NCI-H510A (cell line): ENCODE measurements around the gene BRICD5.

ENCODE experiments used
- DNase-seq: peaks from one replicate; lab custom pipeline; 2025; lab: John Stamatoyannopoulos, UW

Gene BRICD5

GRCh38 chr16:2199095-2199494, 11.6 kb downstream of the BRICD5 start:
- no peak for DNase-seq

GRCh38 chr16:2198283-2198682, 12.4 kb downstream of the BRICD5 start:
- no peak for DNase-seq

GRCh38 chr16:2197765-2198164, 12.9 kb downstream of the BRICD5 start:
- DNase-seq = no peak

GRCh38 chr16:2196981-2197511, 13.6 kb downstream of the BRICD5 start:
- DNase-seq = no peak

- DNase-seq = no peak
Observed at GRCh38 chr16:2196162-2196980, 14.3 kb downstream of the BRICD5 start, which contains the start of gene CASKIN1. TSS of gene CASKIN1 (minus strand) at chr16:2196605. CDS start at chr16:2196432, 173 bp downstream.

GRCh38 chr16:2195322-2196161, 15.1 kb downstream of the BRICD5 start:
- DNase-seq = no peak

GRCh38 chr16:2194852-2195321, 15.8 kb downstream of the BRICD5 start:
- DNase-seq = no peak

- no peak for DNase-seq
Observed at GRCh38 chr16:2194166-2194834, 16.4 kb downstream of the BRICD5 start.

GRCh38 chr16:2191446-2191706, 19.3 kb downstream of the BRICD5 start:
- DNase-seq = no peak

GRCh38 chr16:2190659-2191445, 19.8 kb downstream of the BRICD5 start:
- DNase-seq = no peak

GRCh38 chr16:2190002-2190658, 20.5 kb downstream of the BRICD5 start:
- DNase-seq = no peak

- no peak for DNase-seq
Observed at GRCh38 chr16:2189252-2189893, 21.3 kb downstream of the BRICD5 start.

- no peak for DNase-seq
Observed at GRCh38 chr16:2188395-2188794, 22.3 kb downstream of the BRICD5 start.

- DNase-seq = no peak
Observed at GRCh38 chr16:2187212-2187611, 23.5 kb downstream of the BRICD5 start.

- DNase-seq = no peak
Observed at GRCh38 chr16:2186505-2186904, 24.2 kb downstream of the BRICD5 start.

- no peak for DNase-seq
Observed at GRCh38 chr16:2186064-2186463, 24.6 kb downstream of the BRICD5 start.

GRCh38 chr16:2184962-2185361, 25.7 kb downstream of the BRICD5 start:
- no peak for DNase-seq

- no peak for DNase-seq
Observed at GRCh38 chr16:2184346-2184745, 26.3 kb downstream of the BRICD5 start.

GRCh38 chr16:2183671-2184070, 27.0 kb downstream of the BRICD5 start:
- DNase-seq = no peak

- no peak for DNase-seq
Observed at GRCh38 chr16:2181952-2182351, 28.7 kb downstream of the BRICD5 start.
